Mammary epithelial cell (primary cell): Measurements from ENCODE around the gene BDP1.
"Not testable (repeated sequence)": the region's sequence is repeated elsewhere in the genome, so short reads cannot be mapped to it uniquely, and the experiment has no call there.

Experiments used
- CTCF ChIP-seq, 2 donors: IDR thresholded peaks in 1 of 2; conservative IDR thresholded peaks in 1 of 2; 2 replicates each; pipeline ENCODE4 v1.5.1; 2011 to 2012; ENCODE audit warnings: inconsistent platforms in 2 of 2, low read length in 2 of 2, mild to moderate bottlenecking in 2 of 2, control low read depth in 1 of 2, low read depth in 1 of 2; ENCODE audit not compliant: insufficient read depth in 1 of 2; ENCODE audit errors: extremely low read depth in 1 of 2
- EZH2 ChIP-seq: IDR thresholded peaks from 2 replicates; pipeline ENCODE4 v1.6.1; 2012; ENCODE audit warnings: low read length, inconsistent platforms, borderline replicate concordance

- not testable (repeated sequence) for TF ChIP-seq CTCF (conservative IDR thresholded peaks at IDR 0.05 in 1 of 2, IDR thresholded peaks at IDR 0.05 in 1 of 2; ENCODE audit: extremely low read depth in 1 of 2, insufficient read depth in 1 of 2, low read depth in 1 of 2, low read length in 2 of 2); EZH2
These were observed 39.8 kb upstream of the BDP1 start for GRCh38 chr5:71415626-71416025.
